Activated CD4-positive, alpha-beta T cell treated with anti-CD3 and anti-CD28 coated beads, Interleukin-2, Interleukin-4, amounts not matched to agents 100 ng/mL and 50 ng/mL, durations not matched to agents 16 hours and 8 hours (primary cell): Measurements from ENCODE around the gene MELTF.

Source experiments
- DNase-seq: peaks from one replicate; pipeline ENCODE4 v3.0.0-alpha.2; 2020; ENCODE audit warnings: low spot score

The MELTF gene

GRCh38 chr3:196968233-196969133 lies 61.1 kb downstream of the MELTF start, which contains the start of gene PIGZ:
Gene PIGZ (minus strand): TSS chr3:196968833. CDS start chr3:196952031, 16,802 bp downstream.
- peak; percentile 27 for DNase-seq

GRCh38 chr3:196967412-196968232 lies 62.0 kb downstream of the MELTF start:
- no peak for DNase-seq

DNA sequence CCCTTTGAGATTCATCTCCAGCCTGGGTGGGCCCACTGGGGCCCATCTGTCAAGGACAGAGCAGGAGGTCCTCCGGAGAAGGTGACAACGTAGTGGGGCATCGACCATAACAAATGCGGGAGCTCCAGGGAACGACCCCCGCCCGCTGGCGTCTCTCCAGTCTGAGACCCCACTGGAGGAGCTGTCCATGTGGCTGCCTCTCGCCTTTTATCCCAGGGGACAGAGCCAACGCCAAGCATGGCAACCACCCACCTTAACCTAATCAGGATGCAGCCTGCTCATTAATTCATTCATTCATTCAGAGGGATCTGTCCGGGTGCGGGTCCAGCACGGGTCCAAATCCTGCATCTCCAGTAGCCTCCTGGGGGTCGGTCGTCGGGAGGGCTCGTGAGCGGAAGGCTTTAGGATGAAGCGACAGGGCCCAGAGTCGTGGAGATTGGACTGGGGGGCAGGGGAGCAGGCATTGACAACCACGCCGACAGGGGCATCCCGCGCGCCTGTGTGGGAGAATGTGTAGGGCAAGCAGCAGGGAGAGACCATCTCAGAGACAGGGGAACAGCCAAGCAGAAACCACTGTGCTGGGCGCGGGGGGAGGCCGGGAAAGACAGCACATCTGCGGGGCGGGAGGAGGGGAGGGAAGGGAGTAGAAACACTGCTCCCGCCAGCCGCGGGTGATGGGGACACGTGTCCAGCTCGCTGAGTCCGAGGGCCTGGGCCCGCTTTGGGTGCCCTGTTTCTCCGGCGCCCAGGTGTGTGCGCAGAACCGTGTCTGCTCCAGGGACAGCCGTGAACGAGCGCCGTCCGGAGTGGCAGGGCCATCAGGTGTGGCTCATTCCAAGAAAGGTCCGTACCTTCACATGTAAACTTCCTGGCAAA lies 62.9 kb downstream of the MELTF start:
- no peak for DNase-seq

GRCh38 chr3:196965804-196966173 lies 63.8 kb downstream of the MELTF start:
- no peak for DNase-seq

DNA sequence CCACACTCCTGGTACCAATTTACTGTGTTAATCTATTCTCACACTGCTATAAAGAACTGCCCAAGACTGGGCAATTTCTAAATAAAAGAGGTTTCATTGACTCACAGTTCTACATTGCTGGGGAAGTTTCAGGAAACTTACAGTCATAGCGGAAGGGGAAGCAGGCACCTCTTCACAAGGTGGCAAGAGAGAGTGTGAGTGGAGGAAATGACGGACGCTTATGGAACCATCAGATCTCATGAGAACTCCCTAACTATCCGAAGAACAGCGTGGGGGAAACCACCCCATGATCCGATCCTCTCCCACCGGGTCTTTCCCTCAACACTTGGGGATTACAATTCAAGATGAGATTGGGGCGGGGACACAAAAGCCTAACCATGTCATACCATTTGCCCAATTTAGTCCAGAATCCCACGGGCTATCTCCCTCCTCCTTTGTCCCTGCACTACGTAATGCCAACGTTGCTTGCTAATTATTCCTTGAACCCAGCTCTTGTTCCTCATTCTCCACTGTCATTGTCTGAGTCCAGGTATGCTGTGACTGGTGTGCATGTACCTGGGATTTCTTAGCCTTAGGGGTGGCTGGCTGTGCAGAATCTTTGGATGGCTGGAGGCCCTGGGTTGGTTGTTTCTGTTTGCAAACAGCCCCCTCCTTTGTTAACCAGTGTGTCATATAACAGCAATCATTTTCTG lies 64.4 kb downstream of the MELTF start:
- no peak for DNase-seq

- DNase-seq, result no peak
Measured at GRCh38 chr3:196963631-196963953, 66.0 kb downstream of the MELTF start.

GRCh38 chr3:196962930-196963630 lies 66.5 kb downstream of the MELTF start:
- DNase-seq, result no peak

DNA sequence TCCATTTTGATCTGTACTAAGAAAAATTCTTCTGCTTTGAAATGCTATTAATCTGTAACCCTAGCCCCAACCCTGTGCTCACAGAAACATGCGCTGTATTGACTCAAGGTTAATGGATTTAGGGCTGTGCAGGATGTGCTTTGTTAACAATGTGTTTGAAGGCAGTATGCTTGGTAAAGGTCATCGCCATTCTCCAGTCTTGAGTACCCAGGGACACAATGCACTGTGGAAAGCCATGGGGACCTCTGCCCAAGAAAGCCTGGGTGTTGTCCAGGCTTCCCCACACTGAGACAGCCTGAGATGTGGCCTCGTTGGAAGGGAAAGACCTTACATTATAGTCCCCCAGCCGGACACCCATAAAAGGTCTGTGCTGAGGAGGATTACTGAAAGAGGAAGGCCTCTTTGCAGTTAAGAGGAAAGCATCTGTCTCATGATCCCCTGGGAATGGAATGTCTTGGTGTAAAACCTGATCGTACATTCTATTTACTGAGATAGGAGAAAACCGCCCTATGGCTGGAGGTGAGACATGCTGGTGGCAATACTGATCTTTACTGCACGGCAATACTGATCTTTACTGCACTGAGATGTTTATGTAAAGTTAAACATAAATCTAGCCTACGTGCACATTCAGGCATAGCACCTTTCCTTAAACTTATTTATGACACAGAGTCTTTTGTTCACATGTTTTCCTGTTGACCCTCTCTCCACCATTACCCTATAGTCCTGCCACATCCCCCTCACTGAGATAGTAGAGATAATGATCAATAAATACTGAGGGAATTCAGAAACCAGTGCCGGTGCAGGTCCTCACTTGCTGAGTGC lies 67.3 kb downstream of the MELTF start:
- no peak for DNase-seq

DNA sequence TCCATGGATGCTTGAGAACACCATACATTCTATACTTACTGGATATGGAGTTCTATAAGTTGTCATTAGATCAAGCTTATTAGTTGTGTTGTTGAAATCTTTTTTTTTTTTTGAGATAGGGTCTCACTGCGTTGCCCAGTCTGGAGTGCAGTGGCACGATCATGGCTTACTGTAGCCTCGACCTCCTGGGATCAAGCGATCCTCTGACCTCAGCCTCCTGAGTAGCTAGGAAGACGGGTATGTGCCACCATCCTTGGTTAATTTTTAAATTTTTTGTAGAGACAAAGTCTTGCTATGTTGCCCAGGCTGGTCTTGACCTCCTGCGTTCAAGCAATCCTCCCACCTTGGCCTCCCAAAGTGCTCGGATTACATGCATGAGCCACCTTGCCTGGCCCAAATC lies 74.8 kb downstream of the MELTF start:
- no peak for DNase-seq
